Measurements from ENCODE around the gene IFNL4. TPM values are rescaled to one million over a fixed set of nuclear protein-coding genes. Genes with fewer than 3 reads are reported as not detected.

Gene IFNL4
- total RNA-seq, 2 donors from 2014 or later, result not detected

DNA sequence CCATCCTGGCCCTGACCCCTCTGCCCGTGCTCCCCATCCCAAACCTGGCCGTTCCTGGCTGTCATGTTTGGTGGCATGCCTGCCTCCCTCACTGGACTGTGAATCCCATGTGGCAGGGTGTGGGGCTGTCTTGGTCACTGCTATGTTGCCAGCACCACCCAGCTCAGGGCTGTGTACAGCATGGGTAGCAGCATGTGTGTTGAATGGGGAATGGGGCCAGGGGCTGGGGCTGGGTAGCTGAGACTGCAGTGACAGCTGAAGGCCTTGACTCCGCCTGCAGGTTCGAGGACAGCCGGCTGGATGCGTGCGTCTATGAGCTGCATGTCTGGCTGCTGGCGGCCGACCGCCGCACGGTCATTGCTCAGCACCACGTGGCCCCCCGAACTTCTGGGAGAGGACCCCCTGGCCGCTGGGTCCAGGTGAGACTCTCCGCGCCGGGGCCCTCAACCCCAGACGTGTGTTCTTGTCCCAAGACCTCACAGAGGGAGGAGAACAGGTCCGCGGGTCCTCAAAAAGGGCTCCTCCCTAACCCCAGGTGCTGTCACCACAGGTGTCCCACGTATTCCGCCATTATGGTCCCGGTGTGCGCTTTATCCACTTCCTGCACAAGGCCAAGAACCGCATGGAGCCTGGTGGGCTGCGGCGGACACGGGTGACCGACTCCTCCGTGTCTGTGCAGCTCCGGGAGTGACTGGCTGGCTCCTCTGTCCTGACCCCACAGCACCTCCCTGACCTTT is 48.4 kb downstream of the IFNL4 start:
- ATAC-seq (no peak), DNase-seq (no peak)
- intact Hi-C loops (cut with DNase I), result no loop called here

DNA sequence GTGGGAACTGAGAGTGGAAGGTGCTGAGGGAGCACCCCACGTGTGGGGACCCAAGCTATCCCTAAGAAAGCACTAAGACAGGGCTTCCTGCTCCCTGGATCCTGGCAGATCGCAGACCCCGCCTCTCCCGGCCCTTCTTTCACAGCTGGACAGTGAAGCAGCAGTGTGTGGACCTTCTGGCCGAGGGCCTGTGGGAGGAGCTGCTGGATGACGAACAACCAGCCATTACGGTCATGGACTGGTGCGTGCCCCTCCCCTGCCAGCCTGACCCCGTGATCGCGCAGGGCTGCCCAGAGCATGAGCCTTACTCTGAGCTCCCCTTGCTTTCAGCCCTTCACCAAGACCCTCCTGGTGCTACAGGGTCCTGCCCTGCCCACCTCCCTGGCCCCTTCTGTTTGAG is 49.6 kb downstream of the IFNL4 start:
- intact Hi-C loops (cut with DNase I), result loop anchor here in 1 of 2 donors (10.0 kb wide), 1 partner anchor 126 kb away; the partner anchor contains the start of gene LRFN1
- ATAC-seq, result peak; percentile 78 to 92
- DNase-seq, result peak; percentile 58

DNA sequence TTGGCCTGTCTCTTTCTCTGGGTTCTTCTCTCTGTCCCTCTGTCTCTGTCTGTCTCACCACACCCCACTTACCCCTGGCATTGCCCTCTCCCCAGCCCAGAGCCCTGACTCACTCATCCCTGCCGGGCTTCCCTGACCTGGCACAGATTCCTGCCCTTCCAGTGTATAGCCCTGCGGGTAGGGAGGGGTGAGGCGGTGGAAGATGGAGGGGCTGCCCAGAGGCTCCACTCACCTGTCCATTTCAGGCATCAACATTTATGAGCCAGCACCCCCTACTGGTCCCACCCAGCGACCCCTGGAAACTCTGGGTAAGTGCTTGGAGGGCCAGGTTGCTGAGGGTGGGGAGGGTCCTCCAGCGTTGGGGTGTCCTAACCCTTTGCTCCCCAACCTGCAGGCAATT is 50.8 kb downstream of the IFNL4 start:
- DNase-seq (no peak), ATAC-seq (peak in 1 of 2 donors; percentile 12)
- intact Hi-C loops (cut with DNase I), result loop anchor here in 1 of 2 donors (10.0 kb wide), 1 partner anchor 127 kb away; the partner anchor contains the start of gene LRFN1

DNA sequence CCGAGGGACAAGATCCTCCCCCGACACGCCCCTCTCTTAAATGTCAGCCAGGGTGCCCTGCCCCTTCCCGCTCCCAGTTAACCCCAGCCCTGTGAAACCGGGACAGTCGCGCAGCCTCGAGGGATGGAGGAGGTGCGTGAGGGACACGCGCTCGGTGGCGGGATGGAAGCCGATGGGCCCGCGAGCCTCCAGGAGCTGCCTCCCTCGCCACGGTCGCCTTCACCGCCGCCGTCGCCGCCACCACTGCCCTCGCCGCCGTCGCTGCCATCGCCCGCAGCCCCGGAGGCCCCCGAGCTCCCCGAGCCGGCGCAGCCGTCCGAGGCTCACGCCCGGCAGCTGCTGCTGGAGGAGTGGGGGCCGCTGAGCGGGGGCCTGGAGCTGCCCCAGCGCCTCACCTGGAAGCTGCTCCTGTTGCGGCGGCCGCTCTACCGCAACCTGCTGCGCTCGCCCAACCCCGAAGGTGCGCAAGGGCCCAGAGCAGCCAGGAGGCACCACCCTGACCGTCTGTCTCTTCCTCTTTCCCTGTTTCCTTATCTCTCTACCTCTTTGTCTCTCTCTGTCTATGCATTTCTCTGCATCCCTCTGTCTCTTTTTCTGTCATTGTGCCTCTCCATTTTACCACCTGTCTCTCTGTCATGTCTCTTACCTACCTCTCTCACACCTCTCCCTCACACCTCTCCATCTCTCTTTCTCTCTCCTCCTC is 51.6 kb downstream of the IFNL4 start, which contains the start of gene NCCRP1:
TSS of gene NCCRP1 (plus strand) at position 105 of the 703 bp plus-strand sequence. CDS start at position 124, 19 bp downstream.
- DNase-seq (no peak), ATAC-seq (no peak)
- intact Hi-C loops (cut with DNase I), result loop anchor here in 1 of 2 donors (10.0 kb wide), 1 partner anchor 128 kb away; the partner anchor contains the start of gene LRFN1

DNA sequence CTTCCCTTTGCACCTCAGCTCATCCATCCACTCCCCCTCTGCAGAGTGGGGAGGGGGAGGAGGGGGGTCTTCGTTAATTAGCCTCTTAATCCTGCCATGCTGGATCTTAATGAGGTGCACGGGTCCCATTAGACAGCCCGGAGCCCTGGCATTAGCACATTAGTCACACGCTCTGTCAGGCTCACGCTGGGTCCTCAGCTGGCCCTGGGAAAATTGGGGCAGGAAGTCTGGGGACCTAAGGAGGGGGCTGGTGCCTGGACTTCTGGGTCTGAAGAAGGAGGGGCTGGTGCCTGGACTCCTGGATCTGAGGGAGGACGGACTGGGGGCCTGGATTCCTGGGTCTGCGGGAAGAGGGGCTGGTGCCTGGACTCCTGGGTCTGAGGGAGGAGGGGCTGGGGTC is 52.3 kb downstream of the IFNL4 start:
- DNase-seq, result no peak
- intact Hi-C loops (cut with DNase I), result loop anchor here in 1 of 2 donors (10.0 kb wide), 1 partner anchor 128 kb away; the partner anchor contains the start of gene LRFN1
- no peak for ATAC-seq

Other genes with a start within 250 kb of the IFNL4 start
- 10 to 100 TPM; 19.2 to 19.8 TPM for gene FBXO27, start 216.3 kb downstream of the IFNL4 start, total RNA-seq
- not detected for gene ACP7, start 164.5 kb downstream of the IFNL4 start, total RNA-seq
- gene PAK4, start 123.1 kb downstream of the IFNL4 start, total RNA-seq, result 10 to 100 TPM; 15.8 to 17.2 TPM
- not detected for gene NCCRP1, start 51.9 kb downstream of the IFNL4 start, total RNA-seq
- not detected for gene SYCN, start 44.6 kb downstream of the IFNL4 start, total RNA-seq
- gene IFNL3, start 3.9 kb downstream of the IFNL4 start, total RNA-seq, result not detected
- not detected for gene IFNL2, start 19.5 kb upstream of the IFNL4 start, total RNA-seq
- gene IFNL1, start 47.6 kb upstream of the IFNL4 start, total RNA-seq, result not detected
- gene LRFN1, start 72.0 kb upstream of the IFNL4 start, total RNA-seq, result 1 to 10 TPM in 1 of 2 donors, under 1 TPM in 1; 0.55 to 1.4 TPM
- 10 to 100 TPM; 29.6 to 43.8 TPM for gene GMFG, start 87.2 kb upstream of the IFNL4 start, total RNA-seq
- 10 to 100 TPM; 44.5 to 72.2 TPM for gene SAMD4B, start 93.6 kb upstream of the IFNL4 start, total RNA-seq
- gene PAF1, start 142.2 kb upstream of the IFNL4 start, total RNA-seq, result 10 to 100 TPM; 34.5 to 38.4 TPM
- 10 to 100 TPM; 21.3 to 25.1 TPM for gene MED29, start 142.5 kb upstream of the IFNL4 start, total RNA-seq
- 100 to 1,000 TPM in 1 of 2 donors, 10 to 100 TPM in 1; 93.5 to 156 TPM for gene ZFP36, start 158.0 kb upstream of the IFNL4 start, total RNA-seq
- gene PLEKHG2, start 163.8 kb upstream of the IFNL4 start, total RNA-seq, result 10 to 100 TPM; 13.7 to 28.0 TPM
- 1,000 to 10,000 TPM; 1,273 to 1,597 TPM for gene RPS16, start 187.1 kb upstream of the IFNL4 start, total RNA-seq
- gene SUPT5H, start 196.7 kb upstream of the IFNL4 start, total RNA-seq, result 10 to 100 TPM; 61.1 to 70.1 TPM
- gene TIMM50, start 232.0 kb upstream of the IFNL4 start, total RNA-seq, result 10 to 100 TPM; 60.3 to 71.2 TPM